ENCODE measurements around the gene TSR1.

The TSR1 gene

DNA sequence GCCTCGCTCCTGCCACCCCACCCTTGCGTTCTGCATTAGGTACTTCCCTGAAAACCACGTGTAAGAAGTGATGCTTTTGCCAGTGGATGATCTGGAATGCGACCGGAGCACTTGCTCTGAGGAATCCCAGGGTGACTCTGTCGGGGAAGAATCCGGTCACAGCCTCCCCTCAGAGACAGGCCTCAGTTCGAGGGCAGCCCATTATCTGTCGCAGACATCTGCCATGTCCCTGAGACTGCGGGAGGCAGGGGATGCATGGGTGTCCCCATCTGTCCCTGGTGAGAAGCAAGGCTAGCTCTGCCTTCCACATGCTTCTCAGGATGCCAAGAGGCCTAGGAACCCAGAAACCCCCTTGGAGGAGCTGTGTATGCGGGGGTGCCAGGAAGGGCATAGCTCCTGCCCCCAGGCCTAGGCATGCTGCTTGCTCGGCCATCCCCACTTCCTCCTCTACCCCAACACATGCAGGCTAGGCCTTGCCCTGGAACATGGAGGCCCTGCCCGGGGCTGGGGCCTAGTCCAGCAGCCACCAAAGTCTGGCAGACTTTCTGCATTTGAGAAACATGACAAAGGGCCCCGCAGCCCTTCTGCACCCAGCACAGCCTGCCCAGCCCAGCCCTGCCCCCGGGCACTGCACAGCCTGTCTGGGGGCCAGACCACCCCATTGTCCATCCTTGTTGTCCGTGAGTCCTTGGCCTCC lies 44.1 kb upstream of the TSR1 start:
- Histone ChIP-seq H3K9me3 (no peaks in the 10 kb centered on the region), H3K4me1 (no peaks in the 10 kb centered on the region), H3K27me3 (no peaks in the 10 kb centered on the region), H3K36me3 (0 out of 2 replicates have a peak, but pooled peaks cover 3% of the 10 kb centered on the region), H3K4me3 (ENCODE audit: low read depth, low read length) (no peak overlapping the region)
- TF ChIP-seq, protein P1, sequence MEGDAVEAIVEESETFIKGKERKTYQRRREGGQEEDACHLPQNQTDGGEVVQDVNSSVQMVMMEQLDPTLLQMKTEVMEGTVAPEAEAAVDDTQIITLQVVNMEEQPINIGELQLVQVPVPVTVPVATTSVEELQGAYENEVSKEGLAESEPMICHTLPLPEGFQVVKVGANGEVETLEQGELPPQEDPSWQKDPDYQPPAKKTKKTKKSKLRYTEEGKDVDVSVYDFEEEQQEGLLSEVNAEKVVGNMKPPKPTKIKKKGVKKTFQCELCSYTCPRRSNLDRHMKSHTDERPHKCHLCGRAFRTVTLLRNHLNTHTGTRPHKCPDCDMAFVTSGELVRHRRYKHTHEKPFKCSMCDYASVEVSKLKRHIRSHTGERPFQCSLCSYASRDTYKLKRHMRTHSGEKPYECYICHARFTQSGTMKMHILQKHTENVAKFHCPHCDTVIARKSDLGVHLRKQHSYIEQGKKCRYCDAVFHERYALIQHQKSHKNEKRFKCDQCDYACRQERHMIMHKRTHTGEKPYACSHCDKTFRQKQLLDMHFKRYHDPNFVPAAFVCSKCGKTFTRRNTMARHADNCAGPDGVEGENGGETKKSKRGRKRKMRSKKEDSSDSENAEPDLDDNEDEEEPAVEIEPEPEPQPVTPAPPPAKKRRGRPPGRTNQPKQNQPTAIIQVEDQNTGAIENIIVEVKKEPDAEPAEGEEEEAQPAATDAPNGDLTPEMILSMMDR (IDR thresholded peaks at IDR 0.05; ENCODE audit: low read depth, low read length): no peak
- no peak for DNase-seq

- H3K27me3 ChIP-seq: no peaks in the 10 kb centered on the region
- H3K9me3 ChIP-seq: no peaks in the 10 kb centered on the region
- DNase-seq: no peak
- H3K4me3 ChIP-seq (ENCODE audit: low read depth, low read length): no peak overlapping the region
- H3K36me3 ChIP-seq: 0 out of 2 replicates have a peak, but pooled peaks cover 3% of the 10 kb centered on the region
- TF ChIP-seq, protein P1 (IDR thresholded peaks at IDR 0.05; ENCODE audit: low read depth, low read length): no peak
- no peaks in the 10 kb centered on the region for H3K4me1 ChIP-seq
Observed at GRCh38 chr17:2379489-2380225, 43.4 kb upstream of the TSR1 start.

GRCh38 chr17:2378905-2379304 lies 42.6 kb upstream of the TSR1 start:
- DNase-seq: no peak

DNA sequence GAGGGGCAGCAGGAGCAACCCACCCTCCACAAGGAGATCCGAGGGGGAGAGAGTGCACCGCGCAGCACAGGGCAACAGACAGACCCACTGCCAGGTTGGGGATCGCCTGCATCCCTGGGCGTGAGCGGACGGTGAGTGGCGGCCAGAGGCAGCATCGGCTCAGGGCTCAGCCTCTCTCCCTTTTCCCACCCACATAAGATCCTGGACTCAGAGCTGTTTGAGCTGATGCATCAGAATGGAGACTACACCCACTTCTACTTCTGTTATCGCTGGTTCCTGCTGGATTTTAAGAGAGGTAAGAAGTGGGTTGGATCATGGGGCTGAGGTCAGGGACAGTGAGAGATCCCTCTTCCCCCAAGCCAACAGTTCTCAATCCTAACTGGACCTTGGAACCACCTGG lies 41.4 kb upstream of the TSR1 start:
- DNase-seq: no peak
- no peaks in the 10 kb centered on the region for H3K9me3 ChIP-seq
- no peaks in the 10 kb centered on the region for H3K27me3 ChIP-seq
- H3K4me1 ChIP-seq: no peaks in the 10 kb centered on the region
- TF ChIP-seq, protein P1 (IDR thresholded peaks at IDR 0.05; ENCODE audit: low read depth, low read length): no peak
- 0 out of 2 replicates have a peak, but pooled peaks cover 3% of the 10 kb centered on the region for H3K36me3 ChIP-seq
- H3K4me3 ChIP-seq (ENCODE audit: low read depth, low read length): no peak overlapping the region

More at GRCh38 chr17:2378905-2379304, 42.6 kb upstream of the TSR1 start:
- H3K9me3 ChIP-seq: no peaks in the 10 kb centered on the region
- H3K4me1 ChIP-seq: no peaks in the 10 kb centered on the region
- TF ChIP-seq, protein P1 (IDR thresholded peaks at IDR 0.05; ENCODE audit: low read depth, low read length): no peak
- H3K4me3 ChIP-seq (ENCODE audit: low read depth, low read length): no peak overlapping the region
- no peaks in the 10 kb centered on the region for H3K27me3 ChIP-seq
- 0 out of 2 replicates have a peak, but pooled peaks cover 3% of the 10 kb centered on the region for H3K36me3 ChIP-seq

DNA sequence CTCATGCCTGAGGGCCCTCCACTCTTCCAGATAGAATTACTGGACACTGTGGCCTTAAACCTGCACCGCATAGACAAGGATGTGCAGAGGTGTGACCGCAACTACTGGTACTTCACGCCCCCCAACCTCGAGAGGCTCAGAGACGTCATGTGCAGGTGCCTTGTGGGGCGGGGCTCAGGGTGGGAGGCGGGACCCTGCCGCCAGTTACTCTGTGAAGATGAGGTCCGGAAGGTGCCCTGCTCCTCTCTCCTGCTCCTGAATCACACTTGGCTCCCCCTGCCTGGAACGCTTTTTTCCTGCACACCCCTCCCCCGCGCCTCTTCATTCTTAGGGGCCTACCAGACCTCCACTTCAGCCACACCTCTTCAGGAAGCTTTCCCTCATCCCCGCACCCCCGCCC lies 39.9 kb upstream of the TSR1 start:
- TF ChIP-seq, protein P1 (IDR thresholded peaks at IDR 0.05; ENCODE audit: low read depth, low read length): no peak
- Histone ChIP-seq H3K36me3 (peaks cover 3% of the 10 kb centered on the region; the same call in 1 of the 2 replicates), H3K4me1 (no peaks in the 10 kb centered on the region), H3K4me3 (ENCODE audit: low read depth, low read length) (no peak overlapping the region), H3K9me3 (no peaks in the 10 kb centered on the region), H3K27me3 (no peaks in the 10 kb centered on the region)
- no peak for DNase-seq

DNA sequence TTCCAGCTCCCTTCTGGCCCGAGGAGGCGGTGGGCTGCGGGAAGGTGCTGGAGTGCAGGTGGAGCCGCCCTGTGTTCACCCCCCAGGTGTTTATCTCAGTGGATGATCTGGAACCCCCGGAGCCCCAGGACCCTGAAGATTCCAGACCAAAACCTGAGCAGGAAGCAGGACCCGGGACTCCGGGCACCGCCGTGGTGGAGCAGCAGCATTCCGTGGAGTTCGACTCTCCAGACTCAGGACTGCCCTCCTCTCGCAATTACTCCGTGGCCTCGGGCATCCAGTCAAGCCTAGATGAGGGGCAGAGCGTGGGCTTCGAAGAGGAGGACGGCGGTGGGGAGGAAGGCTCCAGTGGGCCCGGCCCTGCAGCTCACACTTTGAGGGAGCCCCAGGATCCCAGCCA lies 39.1 kb upstream of the TSR1 start:
- Histone ChIP-seq H3K4me1 (no peaks in the 10 kb centered on the region), H3K27me3 (no peaks in the 10 kb centered on the region), H3K36me3 (peaks cover 3% of the 10 kb centered on the region; the same call in 1 of the 2 replicates), H3K4me3 (ENCODE audit: low read depth, low read length) (no peak overlapping the region), H3K9me3 (no peaks in the 10 kb centered on the region)
- TF ChIP-seq, protein P1 (IDR thresholded peaks at IDR 0.05; ENCODE audit: low read depth, low read length): no peak
- DNase-seq: no peak
